Putamen (tissue), 1 donor: ENCODE data around the gene CRTC3.
"Not testable (repeated sequence)": the region's sequence is repeated elsewhere in the genome, so short reads cannot be mapped to it uniquely, and the experiment has no call there.

Experiments
- DNase-seq: peaks from one replicate; pipeline ENCODE4 v3.0.0-alpha.2; 2016; ENCODE audit warnings: low spot score

The CRTC3 gene

GRCh38 chr15:90674476-90674875 lies 144.8 kb downstream of the CRTC3 start:
- DNase-seq = no peak

DNA sequence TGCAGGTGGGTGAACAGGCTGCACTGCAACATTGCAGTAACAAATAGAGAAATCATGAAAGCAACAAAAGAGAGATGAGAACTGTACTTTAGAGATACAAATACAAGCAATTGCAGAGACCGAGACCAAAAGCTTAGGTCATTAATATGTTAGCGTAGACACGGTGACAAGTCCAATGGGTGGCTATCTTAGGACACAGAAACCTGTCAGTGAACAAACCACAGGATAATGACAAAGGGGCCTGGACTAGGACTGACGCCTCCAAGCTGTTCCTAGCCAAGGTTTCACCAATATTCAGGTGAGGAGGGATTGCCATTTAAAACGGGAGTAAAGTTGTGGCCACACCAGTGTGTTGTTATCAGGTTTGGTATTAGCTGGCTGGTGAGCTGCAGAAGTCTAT lies 145.7 kb downstream of the CRTC3 start:
- DNase-seq = no peak

GRCh38 chr15:90677807-90678790 lies 148.4 kb downstream of the CRTC3 start:
- DNase-seq = no peak

DNA sequence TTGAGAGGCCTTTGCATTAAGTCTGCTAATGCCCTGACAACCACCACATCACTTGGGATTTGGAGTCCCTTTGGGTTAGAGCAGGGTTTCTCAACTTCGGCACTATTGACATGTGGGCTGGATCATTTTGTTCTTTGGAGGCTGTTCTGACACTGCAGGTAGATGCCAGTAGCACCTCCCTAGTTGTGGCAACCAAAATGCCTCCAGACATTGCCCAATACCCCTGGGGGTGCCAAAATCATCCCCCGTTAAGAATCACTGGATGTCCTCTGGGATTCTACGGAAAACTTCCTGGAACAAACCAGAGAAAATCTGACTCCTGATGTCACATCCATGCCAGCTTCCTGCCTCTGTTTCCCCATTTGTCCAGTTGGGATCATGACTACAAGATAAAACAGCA lies 150.2 kb downstream of the CRTC3 start:
- DNase-seq = no peak

DNA sequence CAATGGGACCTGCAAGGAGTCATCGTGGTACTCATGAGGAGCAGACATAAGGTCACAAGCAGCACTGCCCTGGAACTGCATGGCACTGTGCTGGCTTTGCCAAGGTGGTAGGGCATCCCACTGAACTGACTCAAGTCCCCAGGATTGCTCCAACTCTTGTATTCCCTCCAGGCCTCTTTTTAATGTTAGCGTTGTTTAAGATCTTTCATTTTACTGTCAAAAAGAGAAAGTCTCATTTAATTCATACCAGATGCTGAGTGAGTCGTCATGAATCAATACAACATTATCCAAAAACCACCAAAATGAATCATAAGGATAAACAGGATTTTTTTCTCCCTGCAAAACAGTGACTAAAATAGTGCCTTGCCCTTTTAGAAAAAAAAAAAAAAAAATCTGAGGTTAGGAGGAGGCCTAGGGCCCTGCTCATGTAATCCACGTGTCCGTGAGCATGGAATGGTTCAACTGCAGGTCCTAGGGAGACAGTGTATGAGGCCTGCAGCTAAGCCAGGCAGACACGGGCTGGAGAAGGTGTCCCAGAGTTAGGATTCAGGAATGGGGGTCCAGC lies 150.7 kb downstream of the CRTC3 start:
- no peak for DNase-seq

DNA sequence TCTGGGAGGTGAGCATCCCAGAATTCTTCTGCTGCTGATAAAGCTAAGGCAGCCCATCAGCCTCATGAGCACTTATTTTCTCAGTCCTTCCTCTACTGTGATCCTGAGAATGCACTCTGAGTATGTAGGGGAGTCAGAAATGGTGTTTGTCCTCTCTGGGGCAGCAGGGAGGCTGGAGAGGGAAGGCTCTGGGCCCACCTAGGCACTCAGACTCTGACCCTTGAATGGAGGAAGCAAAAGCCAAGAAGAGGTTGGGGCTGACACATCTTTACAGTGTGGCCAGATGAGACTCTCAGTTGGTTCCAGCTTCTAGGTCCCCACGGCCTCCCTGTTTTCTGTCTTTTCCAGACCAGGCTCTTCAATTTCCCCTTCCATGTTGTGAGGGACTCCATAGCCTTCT lies 151.3 kb downstream of the CRTC3 start:
- no peak for DNase-seq

DNA sequence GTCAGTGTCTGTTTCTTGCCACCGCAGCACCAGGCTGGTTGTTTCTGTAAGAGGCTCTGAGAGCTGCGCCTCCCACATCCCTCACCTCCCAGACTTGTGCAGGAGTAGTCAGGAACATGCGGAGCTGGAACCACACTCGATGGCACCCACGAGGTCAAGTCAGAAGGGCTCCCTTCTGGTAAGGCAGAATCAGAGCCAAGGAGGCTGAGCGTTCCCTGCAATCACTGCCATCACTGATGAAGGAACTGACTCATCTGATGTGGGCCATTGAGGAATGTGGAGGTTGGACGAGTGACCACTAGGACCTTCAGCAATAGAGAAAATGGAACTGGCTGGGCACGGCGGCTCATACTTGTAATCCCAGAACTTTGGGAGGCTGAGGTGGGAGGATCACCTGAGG lies 151.8 kb downstream of the CRTC3 start:
- DNase-seq = no peak

- DNase-seq = no peak
Measured at GRCh38 chr15:90683371-90683770, 153.6 kb downstream of the CRTC3 start.

DNA sequence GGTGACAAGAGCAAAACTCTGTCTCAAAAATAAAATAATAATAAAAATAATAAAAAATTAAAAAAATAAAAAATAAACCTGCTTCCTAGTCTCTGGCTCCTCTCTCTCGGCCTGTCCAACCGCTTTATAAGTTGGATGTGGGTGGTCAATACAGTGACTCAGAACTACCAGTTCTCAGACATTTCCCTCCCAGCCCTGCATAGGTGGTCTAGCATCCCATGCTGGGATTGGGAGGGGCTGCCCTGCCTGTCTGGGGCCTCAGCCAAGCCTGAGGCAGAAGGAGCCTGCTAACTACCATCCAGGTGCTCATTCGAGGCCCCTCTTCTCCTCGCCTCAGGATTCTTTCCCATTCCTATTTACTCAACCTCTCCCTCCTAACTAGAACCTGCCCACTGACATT lies 154.2 kb downstream of the CRTC3 start:
- DNase-seq = no peak

DNA sequence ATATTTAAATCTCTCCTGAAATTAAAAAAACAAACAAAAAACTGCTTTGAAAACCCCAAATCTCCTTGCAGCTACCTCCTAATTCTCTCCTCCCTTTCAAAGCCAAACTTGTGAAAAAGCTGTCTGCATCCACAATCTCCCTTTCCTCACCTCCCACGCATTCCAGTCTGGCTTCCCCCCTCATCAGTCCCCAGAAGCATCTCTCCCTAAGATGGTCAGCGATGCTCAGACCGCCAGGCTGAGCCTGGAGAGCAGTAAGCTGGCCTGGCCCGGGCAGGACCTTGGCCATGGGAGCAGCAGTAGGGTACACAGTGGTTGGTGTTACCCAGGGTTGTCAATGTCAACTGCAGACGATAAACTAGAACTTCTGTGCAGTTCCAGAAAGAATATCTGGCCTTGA lies 154.6 kb downstream of the CRTC3 start:
- DNase-seq = no peak

- DNase-seq = no peak
Measured at GRCh38 chr15:90685591-90686434, 156.1 kb downstream of the CRTC3 start.

DNA sequence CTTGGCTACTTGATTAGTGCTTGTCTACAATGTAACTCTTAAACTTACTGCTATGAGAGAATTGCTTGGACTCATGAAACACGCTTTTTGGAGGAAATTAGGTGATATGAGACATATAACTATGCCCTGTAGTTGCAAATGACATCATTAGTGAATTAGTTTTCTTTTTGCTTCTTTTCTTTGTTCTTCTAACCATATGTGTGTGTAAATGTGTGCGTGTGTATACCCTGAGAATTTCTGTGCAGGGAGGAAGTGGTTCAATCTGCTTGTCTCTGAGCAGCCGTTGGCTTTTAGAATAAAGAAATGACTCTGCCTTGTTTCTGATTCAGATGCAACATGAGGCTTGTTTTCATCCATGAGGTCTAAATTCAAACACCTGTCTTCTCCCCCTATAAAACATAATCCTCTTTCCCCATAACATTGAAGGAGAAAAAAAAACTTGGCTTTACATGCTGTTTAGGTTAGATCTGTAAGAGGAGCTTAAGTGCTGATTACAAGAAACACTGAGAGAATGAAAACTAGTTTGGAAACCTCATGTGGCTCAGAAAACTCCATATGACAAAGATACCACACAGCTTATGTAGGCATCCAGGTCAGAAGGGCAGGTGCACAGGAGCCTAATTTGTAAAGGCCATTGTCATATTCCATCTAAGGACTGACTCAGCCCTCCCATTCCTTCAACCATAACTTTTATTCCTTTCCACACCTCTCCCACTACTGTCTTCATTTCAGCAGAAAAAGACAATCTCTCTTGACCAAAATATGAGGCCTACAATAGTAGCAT lies 156.9 kb downstream of the CRTC3 start:
- no peak for DNase-seq

- DNase-seq = not testable (repeated sequence)
Measured at GRCh38 chr15:90689326-90689961, 159.7 kb downstream of the CRTC3 start.

DNA sequence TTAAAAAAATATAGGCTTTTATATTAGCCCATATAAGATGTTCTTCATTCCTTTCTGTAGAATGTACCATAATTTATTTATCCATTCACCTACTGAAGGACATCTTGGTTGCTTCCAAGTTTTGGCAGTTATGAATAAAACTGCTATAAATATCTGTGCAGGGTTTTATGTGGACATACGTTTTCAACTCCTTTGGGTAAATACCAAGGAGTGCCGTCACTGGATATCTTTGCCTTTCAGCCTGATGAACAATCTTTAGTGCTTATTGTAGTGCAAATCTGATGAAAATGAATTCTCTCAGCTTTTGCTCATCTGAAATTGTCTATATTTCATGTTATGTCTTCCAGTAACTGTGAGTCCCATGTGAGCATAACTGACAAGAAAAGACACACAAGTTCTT lies 160.9 kb downstream of the CRTC3 start:
- DNase-seq = no peak

DNA sequence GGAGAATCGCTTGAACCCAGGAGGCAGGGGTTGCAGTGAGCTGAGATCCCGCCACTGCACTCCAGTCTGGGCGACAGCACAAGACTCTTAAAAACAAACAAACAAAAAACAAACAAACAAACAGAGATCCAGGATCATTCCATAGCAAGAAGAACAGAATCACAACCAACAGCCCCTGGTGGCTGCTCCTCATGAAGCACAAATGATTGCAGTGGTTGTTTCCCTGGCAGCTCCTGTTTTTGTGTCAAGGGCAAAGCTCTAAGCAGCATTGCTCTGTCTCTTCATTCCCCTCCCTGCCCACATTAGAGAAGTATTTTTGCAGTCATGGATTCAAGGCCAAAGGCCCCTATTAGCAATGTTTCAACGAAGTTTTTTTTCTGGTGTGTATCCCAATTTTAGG lies 161.6 kb downstream of the CRTC3 start:
- no peak for DNase-seq

DNA sequence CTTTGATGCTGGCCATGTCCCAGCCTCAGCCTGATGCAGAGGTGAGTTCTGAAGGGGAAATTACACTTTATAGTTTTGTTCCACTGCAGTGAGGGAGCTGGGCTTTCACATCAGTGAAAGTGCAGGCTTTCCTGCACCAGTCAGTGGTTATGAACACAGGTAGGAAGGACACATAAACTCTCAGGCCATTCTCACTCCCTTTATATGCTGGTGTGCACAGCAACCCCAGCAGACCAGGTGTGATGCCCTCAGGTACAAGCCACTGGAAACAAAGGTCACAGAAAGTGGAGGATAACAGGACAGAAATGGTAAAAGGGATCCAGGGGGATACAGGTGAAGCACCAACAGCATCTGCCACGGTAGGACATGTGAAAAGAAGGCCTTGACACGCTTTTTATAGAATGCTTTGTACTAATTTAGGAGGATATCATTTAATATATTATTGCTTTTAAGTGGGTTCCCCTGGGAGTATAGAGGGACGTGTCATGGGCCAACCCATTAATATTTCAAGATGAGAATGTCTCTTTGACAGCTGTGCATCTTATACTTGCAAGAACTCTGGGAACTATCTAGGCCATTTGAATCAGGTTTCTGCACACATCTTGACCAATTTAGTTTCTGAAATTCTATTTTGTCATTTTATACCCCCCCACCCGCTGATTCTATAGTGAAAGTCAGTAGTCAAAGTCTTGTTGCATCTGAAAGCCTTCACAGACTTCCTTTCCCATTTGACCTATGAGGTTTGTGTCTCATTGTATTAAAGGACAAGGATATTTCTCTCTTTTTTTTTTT lies 162.5 kb downstream of the CRTC3 start:
- no peak for DNase-seq
